ENCODE measurements around the gene RBFOX2. TPM values are rescaled to one million over a fixed set of nuclear protein-coding genes. Genes with fewer than 3 reads are reported as not detected.

Gene RBFOX2
- total and polyA plus RNA-seq, 2 of the 8 experiments (the other 6 are each of a cell fraction or from before 2014, with no cell fraction given): 121 to 122 TPM

GRCh38 chr22:36036167-36036624 lies 7.6 kb upstream of the RBFOX2 start:
- H4K8ac ChIP-seq (ENCODE audit: extremely low read depth, insufficient read depth, low read length): no peak overlapping the region
- no peaks in the 10 kb centered on the region for H3K9me3 ChIP-seq (ENCODE audit: insufficient read depth in 2 of 2, low read depth in 1 of 2, low read length in 1 of 2)
- no peak overlapping the region for H3K18ac ChIP-seq (ENCODE audit: extremely low read depth, low read length)
- H3K79me1 ChIP-seq (ENCODE audit: low read depth, low read length): no peaks in the 10 kb centered on the region
- no peaks in the 10 kb centered on the region for H3K23me2 ChIP-seq (ENCODE audit: low read depth, low read length)
- H4K20me1 ChIP-seq (replicated peaks in 1 of 2; ENCODE audit: control insufficient read depth in 1 of 2, insufficient read depth in 2 of 2, low read length in 2 of 2): no peaks in the 10 kb centered on the region
- H3K4me1 ChIP-seq (replicated peaks in 1 of 4; ENCODE audit: control insufficient read depth in 3 of 4, insufficient read depth in 4 of 4, low read length in 3 of 4): peaks cover 0 to 3% (median 1%) of the 10 kb centered on the region in 4 experiments; a peak in 3 of 7 replicates
- no peak overlapping the region for H2AK5ac ChIP-seq (ENCODE audit: low read depth, low read length)
- no peak overlapping the region for H2AFZ ChIP-seq (ENCODE audit: low read length)
- H3K4ac ChIP-seq (replicated peaks; ENCODE audit: insufficient read length, low read depth, low read length): no peak overlapping the region
- no peak overlapping the region for H2BK15ac ChIP-seq (ENCODE audit: low read length)
- H3K9ac ChIP-seq (replicated peaks in 1 of 4; ENCODE audit: extremely low read depth in 1 of 4, low read depth in 3 of 4, low read length in 3 of 4): no peak overlapping the region
- ChIA-PET POLR2A (ENCODE audit: partially characterized antibody) (interaction anchor here (0.7 to 0.9 kb wide), 3 partner anchors 14 to 155 kb away, joined by 3 read pairs; no protein-coding TSS in a partner anchor), CTCF (ENCODE audit: partially characterized antibody) (interaction anchor here (1.1 kb wide), 1 partner anchor 49 kb away, joined by 4 read pairs; no protein-coding TSS in a partner anchor)
- H3K4me2 ChIP-seq (ENCODE audit: insufficient read depth in 1 of 2, low read depth in 2 of 2, low read length in 2 of 2): no peak overlapping the region
- H3K27me3 ChIP-seq (replicated peaks in 1 of 4; ENCODE audit: control insufficient read depth in 3 of 4, extremely low read depth in 1 of 4, insufficient read depth in 3 of 4, low read length in 3 of 4): no peaks in the 10 kb centered on the region
- no peak overlapping the region for H2BK5ac ChIP-seq (ENCODE audit: low read depth, low read length)
- H3K23ac ChIP-seq (ENCODE audit: insufficient read length): no peak overlapping the region
- H3K14ac ChIP-seq (ENCODE audit: insufficient read length): no peak overlapping the region
- no peak overlapping the region for H3K27ac ChIP-seq (ENCODE audit: low read depth, low read length)
- H2BK12ac ChIP-seq (ENCODE audit: low read depth, low read length): no peak overlapping the region
- H2BK120ac ChIP-seq (replicated peaks; ENCODE audit: low read depth, low read length): no peak overlapping the region
- no peaks in the 10 kb centered on the region for H3K79me2 ChIP-seq (ENCODE audit: control insufficient read depth in 1 of 2, insufficient read depth in 2 of 2, low read length in 2 of 2)
- H2BK20ac ChIP-seq (ENCODE audit: low read length): no peak overlapping the region
- no peak overlapping the region for H3K4me3 ChIP-seq (ENCODE audit: extremely low read depth in 1 of 4, insufficient read depth in 2 of 4, low read depth in 3 of 4, low read length in 4 of 4)
- no peak overlapping the region for H3K56ac ChIP-seq (replicated peaks; ENCODE audit: insufficient read length, low read depth, low read length)
- H4K91ac ChIP-seq (replicated peaks; ENCODE audit: insufficient read length, low read length): no peak overlapping the region
- TF ChIP-seq NANOG (IDR thresholded peaks at IDR 0.05; ENCODE audit: insufficient read depth, low read depth, low read length, poor library complexity, severe bottlenecking): no peak
- no peak for TF ChIP-seq RFX5 (IDR thresholded peaks at IDR 0.05; ENCODE audit: borderline replicate concordance, low read depth, low read length)
- TF ChIP-seq ZNF274 (IDR thresholded peaks at IDR 0.05; ENCODE audit: borderline replicate concordance, extremely low read depth, low read length): no peak
- TF ChIP-seq SIN3A (conservative IDR thresholded peaks at IDR 0.05 in 1 of 2, IDR thresholded peaks at IDR 0.05 in 1 of 2; ENCODE audit: low read depth in 1 of 2, low read length in 2 of 2): no peak
- H3K36me3 ChIP-seq (ENCODE audit: control insufficient read depth in 2 of 4, insufficient read depth in 4 of 4, low read length in 3 of 4): no peaks in the 10 kb centered on the region
- H4K5ac ChIP-seq (ENCODE audit: insufficient read length, low read depth, low read length): no peak overlapping the region
- FAIRE-seq (no peak), DNase-seq (ENCODE audit: low read depth in 1 of 2, low spot score in 2 of 2) (no peak)
- WGBS, 2 experiments (ENCODE audit: extremely low coverage in 1 of 2, insufficient coverage in 1 of 2, insufficient read length in 1 of 2, insufficient replicate concordance in 2 of 2, low coverage in 1 of 2, low lambda C conversion rate in 2 of 2, missing lambda C conversion rate in 1 of 2): 75% methylated on average over 6 of the region's 6 CpGs; no CpG with 5 or more reads in 1 of the 2 experiments

Measured in H1 (cell line).